HG03045 (cell line): ENCODE data around the gene TBPL1.
"Not testable (repeated sequence)": the region's sequence is repeated elsewhere in the genome, so short reads cannot be mapped to it uniquely, and the experiment has no call there.

ENCODE experiments used
- ATAC-seq: cut with Tn5 transposase; IDR thresholded peaks from one replicate; pipeline ENCODE4 v1.9.1; 2021; ENCODE audit warnings: mild to moderate bottlenecking, moderate library complexity; ENCODE audit not compliant: unreplicated experiment

TBPL1 gene

DNA sequence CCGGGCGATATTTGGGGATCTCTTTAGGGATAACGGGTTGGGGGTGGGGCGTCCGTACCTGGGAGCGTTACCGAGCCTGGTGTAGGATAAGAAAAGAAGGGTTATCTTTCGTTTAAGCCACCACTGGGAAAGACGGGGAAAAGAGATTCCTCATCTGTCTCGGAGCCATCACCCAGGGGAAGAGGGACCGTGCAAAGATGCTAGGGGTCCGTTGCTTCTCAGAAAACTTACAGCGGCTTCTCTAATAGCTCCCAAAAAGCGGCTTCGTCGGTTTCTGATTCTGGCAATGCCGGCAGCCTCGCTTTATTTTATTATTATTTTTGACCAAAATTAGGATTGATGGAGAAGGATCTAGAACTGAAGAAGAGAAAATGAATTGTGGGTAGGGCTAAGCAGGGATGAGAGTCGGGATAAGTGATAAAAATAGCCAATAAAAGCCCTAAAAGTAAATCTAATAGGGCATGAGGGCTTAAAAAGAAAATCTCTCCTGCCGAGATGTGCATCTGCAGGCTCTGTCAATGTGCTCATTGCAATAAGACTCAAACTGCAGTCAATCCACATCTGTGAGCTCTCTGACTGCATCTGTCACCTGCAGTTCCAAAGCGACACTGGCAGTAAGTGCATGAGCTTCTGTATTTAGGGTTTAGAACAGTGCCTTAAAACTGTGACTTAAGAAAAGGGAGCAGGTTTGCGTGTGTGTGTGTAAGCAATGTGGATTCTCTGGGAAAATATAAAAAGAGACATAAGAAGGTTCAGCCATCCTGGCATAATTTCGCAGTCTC lies 801 bp downstream of the TBPL1 start:
- no peak for ATAC-seq

DNA sequence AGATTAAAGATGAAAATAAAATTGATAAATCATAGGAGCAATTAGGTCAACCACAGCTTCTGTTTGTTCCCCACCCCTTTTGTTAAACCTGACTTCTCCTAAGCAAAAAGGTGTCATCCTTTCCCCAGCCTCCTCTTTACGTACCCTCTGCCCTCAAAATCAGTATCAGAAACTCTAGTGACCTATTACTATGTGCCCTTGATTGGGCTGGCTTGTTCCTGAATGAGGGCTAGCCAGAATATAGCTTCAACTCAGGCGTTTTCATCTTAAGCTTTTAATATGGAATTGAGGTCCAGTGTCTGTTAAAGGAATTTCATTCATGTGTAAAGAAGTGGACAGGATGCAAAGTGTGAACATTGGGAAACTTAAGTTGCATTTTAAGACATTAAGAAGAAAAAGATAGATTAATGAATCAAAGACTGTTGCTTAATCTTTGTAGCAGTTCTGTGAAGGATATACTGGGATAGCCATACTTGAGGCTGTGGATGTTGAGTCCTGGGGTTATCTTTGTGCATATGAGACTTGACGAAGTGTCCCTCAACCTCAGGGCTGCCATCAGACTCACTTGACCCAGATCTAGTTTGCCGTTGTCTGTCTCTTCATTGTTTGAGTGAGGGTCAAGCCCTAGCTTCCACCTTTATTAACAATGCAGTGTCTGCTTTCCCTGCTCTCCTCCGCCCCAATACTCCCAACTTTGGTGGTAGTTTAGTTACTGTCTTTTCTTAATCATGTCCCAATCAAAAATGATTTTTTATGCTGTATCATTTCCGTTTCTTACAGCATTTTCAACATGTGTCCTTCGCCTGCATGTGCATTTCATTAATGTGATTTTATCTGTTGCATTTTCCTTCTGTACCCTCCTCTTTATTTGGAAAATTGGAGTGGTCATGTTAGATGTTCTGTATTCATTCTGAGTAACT lies 1.9 kb downstream of the TBPL1 start:
- no peak for ATAC-seq

GRCh38 chr6:133955582-133956415 lies 2.8 kb downstream of the TBPL1 start:
- ATAC-seq, result no peak

GRCh38 chr6:133956416-133957049 lies 3.5 kb downstream of the TBPL1 start:
- no peak for ATAC-seq

DNA sequence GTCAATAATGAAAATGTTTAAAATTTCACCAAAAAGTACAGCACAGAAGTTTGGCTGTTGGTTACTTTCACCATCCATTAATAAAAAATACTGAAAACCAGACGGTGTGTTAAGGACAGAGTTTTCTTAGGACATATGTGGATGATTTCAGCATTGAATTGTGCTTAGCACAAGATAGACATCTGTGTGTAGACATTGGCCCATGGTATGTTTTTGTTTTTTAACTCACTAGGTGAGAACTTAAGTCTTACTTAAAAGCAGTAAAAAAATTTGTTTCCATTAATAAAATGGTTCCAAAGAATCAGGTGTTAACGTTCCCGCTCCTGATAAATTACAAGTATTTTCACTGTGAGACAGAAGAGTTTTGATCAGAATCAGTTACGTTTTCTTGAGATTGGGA lies 4.2 kb downstream of the TBPL1 start:
- no peak for ATAC-seq

DNA sequence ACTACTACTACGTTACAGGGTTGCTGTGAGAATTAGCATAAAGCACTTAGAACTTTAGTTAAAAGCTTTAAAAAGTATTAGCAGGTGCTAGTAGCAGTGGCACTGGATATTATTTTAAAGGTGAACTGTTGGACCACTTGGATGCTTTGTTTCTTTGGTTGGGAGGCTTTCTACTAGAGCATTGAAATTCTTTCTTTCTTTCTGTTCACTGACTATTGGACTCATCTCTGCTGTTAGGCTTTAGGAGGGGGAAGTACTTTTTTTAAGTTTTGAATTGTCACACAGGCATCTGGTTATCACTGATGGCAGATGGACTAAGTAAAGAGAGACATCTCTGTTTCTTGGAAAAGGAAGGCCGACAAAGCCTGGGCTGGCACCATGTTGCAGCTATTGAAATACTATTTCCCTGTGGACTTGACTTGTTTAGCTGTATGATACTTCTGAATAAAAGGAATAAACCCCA lies 4.8 kb downstream of the TBPL1 start:
- ATAC-seq, result no peak

GRCh38 chr6:133958791-133959190 lies 5.8 kb downstream of the TBPL1 start:
- ATAC-seq, result no peak

DNA sequence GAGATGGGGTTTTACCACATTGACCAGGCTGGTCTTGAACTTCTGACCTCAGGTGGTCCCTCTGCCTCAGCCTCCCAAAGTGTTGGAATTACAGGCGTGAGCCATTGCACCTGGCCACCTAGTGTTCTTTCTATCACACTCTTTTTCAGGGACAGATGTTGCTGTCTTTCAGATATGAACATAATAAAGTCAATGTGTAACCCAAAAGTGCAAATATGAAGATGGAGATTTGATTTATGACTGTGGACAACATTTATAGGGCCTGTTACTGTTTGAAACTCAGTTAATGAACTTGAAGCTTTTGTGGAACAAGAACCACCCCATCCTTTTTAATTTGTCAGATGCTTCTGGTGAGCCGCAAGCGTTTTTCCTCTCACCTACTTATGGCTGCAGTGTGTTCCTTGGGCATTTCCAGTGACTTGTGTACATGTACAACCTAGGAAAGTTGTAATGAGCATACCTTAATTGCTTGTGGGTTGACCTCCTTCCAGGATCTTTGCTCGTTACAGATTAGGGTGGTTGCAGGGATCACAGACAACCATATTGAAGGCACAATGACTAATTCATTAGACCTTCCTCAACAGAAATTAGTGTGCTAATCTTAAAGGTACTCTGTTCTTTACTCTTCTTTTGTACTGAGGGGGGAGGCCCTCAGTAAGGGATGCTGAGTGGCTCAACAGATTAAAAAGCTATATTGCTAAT lies 6.8 kb downstream of the TBPL1 start:
- no peak for ATAC-seq

DNA sequence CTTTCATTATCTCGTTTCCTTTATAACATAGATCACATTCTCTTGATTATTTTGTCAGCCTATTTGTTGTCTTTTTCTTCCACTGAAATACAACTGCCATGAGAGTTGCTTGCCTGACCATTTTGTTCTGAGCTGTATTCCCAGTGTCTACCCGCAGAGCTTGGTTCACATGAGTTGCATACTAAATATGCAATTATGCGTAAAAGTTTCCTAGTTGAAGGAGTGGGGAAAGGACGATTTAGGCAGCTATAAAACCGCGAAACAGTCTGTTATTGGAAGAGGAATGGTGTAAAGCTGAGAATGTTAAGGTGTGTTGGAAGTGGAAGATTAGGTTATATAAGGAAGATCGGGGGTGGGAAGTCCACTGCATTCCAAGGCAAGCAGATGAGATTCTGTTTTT lies 8.8 kb downstream of the TBPL1 start:
- ATAC-seq, result no peak

DNA sequence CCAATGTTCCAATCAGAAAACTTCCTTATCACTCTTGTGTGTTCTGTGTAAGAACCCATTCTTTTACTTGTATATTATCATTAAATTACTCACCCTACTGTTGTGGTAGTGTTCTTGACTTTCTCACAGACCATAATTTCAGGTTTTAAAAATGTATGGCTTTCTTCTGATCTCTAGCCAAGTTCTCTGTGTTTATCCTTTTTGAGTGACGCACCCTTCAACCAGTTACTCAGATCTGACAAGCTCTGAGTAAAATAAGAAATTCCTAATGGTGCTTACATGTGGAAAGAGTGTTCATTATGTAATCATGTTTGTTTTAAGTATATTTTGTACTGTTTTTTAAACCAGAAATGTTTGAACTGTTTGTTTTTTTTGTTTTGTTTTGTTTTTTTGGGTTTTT lies 11.0 kb downstream of the TBPL1 start:
- no peak for ATAC-seq

DNA sequence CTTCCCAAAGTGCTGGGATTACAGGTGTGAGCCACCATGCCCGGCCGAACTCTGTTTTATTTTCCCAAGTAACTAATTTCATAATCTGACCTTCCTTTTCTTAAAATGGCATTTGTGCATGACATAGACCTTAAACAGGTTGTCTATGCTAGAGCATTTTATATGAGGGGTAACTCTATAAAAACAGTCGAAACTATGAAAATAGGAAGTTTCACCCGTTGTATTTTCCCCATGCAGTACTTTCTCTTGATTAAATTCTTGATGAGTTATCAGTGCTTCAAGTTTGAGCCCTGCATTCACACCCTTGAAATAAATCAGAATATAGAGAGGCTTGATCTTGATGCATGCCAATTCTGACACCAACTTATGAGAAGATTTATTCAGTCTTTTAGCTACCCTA lies 11.7 kb downstream of the TBPL1 start:
- no peak for ATAC-seq

GRCh38 chr6:133965817-133966360 lies 12.9 kb downstream of the TBPL1 start:
- no peak for ATAC-seq

DNA sequence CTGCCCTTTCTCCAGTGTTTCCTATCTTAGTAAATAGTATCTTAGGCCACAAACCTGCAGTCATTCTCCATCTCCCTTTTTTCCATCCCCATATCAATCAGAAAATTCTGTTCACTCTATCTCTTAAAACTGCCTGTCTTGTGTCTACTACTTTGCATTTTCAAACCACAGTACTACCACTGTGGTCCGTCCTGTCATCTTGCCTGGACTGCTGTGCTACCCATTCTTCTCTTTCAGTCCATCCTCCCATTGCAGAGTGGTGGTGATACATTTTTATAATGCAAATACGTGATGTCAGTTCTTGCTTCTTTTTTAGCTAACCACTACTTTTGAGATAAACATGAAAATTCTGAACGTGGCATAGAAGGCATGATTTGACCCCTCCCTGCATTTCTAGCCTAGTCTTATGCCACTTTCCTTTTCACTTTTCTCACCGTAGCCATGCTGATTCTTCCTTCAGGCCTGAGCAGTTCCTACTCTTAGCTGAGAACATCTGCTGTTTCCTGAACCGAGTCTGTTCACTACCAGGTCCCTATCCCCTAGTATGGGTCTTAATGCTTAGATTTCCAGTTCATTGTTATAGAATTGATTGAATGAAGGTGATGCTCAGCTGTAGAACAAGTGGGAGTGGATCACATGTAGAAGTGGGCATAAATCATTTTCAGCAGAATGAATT lies 13.8 kb downstream of the TBPL1 start:
- ATAC-seq, result peak; percentile 83

GRCh38 chr6:133967347-133967746 lies 14.3 kb downstream of the TBPL1 start:
- no peak for ATAC-seq

DNA sequence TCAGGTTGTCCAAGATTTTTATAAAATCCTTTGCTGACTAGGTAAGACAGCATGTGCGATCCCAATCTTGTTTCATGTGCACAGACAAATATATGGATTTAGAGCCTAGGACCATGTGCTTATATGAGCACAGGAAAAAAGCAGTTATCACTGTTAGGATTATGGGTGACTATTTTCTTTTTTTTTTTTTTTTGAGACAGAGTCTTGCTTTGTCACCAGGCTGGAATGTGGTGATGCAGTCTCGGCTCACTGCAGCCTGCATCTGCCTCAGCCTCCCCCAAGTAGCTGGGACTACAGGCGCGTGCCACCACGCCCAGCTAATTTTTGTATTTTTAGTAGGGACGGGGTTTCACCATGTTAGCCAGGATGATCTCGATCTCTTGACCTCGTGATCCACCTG lies 14.8 kb downstream of the TBPL1 start:
- not testable (repeated sequence) for ATAC-seq

GRCh38 chr6:133969285-133969920 lies 16.4 kb downstream of the TBPL1 start:
- ATAC-seq, result no peak

DNA sequence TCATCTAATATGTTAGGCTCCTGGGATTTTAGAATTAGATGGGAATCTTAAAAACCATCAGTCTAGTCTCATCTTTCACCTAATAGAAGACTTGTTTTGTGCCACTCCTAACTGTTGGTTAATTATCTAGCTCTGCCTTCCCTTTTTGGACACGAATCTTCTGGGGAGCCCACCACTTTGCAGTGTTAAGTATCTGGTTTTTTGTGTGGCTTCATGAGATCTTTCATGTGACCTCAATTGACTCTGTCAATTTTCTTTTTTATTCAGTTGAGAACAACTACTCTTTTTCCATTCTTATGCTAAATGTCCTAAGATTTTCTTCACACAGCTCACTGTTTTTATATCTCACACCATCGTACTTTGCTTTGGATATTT lies 16.9 kb downstream of the TBPL1 start:
- no peak for ATAC-seq

GRCh38 chr6:133971861-133972260 lies 18.8 kb downstream of the TBPL1 start:
- ATAC-seq, result no peak

- ATAC-seq, result no peak
Measured at GRCh38 chr6:133972388-133972787, 19.4 kb downstream of the TBPL1 start.
